Transverse colon (tissue), 3 donors: Measurements from ENCODE around the gene MOB3C.

Experiments
- POLR2A ChIP-seq: fragments of 450-650 bp; IDR thresholded peaks from one replicate; pipeline ENCODE4 v1.6.1; 2016; ENCODE audit warnings: antibody characterized with exemption, mild to moderate bottlenecking, moderate library complexity
- POLR2AphosphoS5 ChIP-seq, 3 donors: sonication (generic); formaldehyde crosslinking; IDR thresholded peaks; one replicate each; pipeline ENCODE4 v1.6.1; 2016; ENCODE audit warnings: antibody characterized with exemption in 3 of 3

DNA sequence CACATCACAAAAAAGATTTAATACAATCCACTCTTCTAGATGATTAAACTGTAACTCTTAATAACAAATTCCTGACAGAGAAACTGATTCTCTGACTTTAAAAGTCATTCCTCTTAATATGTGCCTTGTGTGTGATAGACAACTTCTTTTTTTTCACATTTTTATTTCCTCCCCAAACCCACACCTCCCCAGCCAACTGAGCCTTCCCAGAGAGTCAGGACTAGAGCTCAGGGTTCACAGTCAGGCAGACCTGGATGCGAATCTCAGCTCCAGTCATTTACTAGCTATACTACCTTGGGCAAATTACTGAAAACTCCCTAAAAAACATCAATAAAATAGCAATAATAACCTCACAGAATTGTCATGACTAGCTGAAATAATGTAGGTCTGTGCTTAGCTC is 37.4 kb upstream of the MOB3C start:
- TF ChIP-seq POLR2A: no peak
- TF ChIP-seq POLR2AphosphoS5 (IDR thresholded peaks at IDR 0.05): no peak
